HG03097 (cell line): ENCODE data around the gene TMEM232.

Source experiments
- ATAC-seq: cut with Tn5 transposase; IDR thresholded peaks from one replicate; pipeline ENCODE4 v1.9.1; 2021; ENCODE audit not compliant: unreplicated experiment, low FRiP score

Gene TMEM232

GRCh38 chr5:110634475-110634874 is 92.0 kb downstream of the TMEM232 start:
- ATAC-seq = no peak

- no peak for ATAC-seq
Observed at GRCh38 chr5:110631236-110631635, 95.2 kb downstream of the TMEM232 start.

- ATAC-seq = no peak
Observed at GRCh38 chr5:110630350-110630749, 96.1 kb downstream of the TMEM232 start.

GRCh38 chr5:110625376-110625999 is 101.0 kb downstream of the TMEM232 start:
- ATAC-seq = no peak

- ATAC-seq = no peak
Observed at GRCh38 chr5:110623874-110624273, 102.6 kb downstream of the TMEM232 start.

GRCh38 chr5:110618941-110619340 is 107.5 kb downstream of the TMEM232 start:
- ATAC-seq = no peak

GRCh38 chr5:110616009-110616408 is 110.5 kb downstream of the TMEM232 start:
- no peak for ATAC-seq

GRCh38 chr5:110612794-110613247 is 113.7 kb downstream of the TMEM232 start:
- ATAC-seq = no peak

GRCh38 chr5:110611817-110612216 is 114.7 kb downstream of the TMEM232 start:
- no peak for ATAC-seq

GRCh38 chr5:110594866-110595265 is 131.6 kb downstream of the TMEM232 start:
- no peak for ATAC-seq

- ATAC-seq = no peak
Observed at GRCh38 chr5:110590187-110590586, 136.3 kb downstream of the TMEM232 start.

GRCh38 chr5:110588286-110588980 is 138.0 kb downstream of the TMEM232 start:
- ATAC-seq = no peak

- no peak for ATAC-seq
Observed at GRCh38 chr5:110580625-110581024, 145.8 kb downstream of the TMEM232 start.

- no peak for ATAC-seq
Observed at GRCh38 chr5:110572729-110573128, 153.7 kb downstream of the TMEM232 start.

GRCh38 chr5:110562191-110562590 is 164.3 kb downstream of the TMEM232 start:
- no peak for ATAC-seq

GRCh38 chr5:110561510-110561909 is 165.0 kb downstream of the TMEM232 start:
- no peak for ATAC-seq

GRCh38 chr5:110549301-110549700 is 177.2 kb downstream of the TMEM232 start:
- no peak for ATAC-seq

GRCh38 chr5:110548171-110548570 is 178.3 kb downstream of the TMEM232 start:
- no peak for ATAC-seq

GRCh38 chr5:110547495-110547894 is 179.0 kb downstream of the TMEM232 start:
- no peak for ATAC-seq

- no peak for ATAC-seq
Observed at GRCh38 chr5:110545716-110546115, 180.8 kb downstream of the TMEM232 start.

- no peak for ATAC-seq
Observed at GRCh38 chr5:110544603-110545002, 181.9 kb downstream of the TMEM232 start.

GRCh38 chr5:110542949-110543348 is 183.5 kb downstream of the TMEM232 start:
- no peak for ATAC-seq
